ENCODE measurements around the gene GALNT17.
A peak's percentile ranks its signal among the peaks of the same experiment; 100 is the strongest.
"Not testable (repeated sequence)": the region's sequence is repeated elsewhere in the genome, so short reads cannot be mapped to it uniquely, and the experiment has no call there.

The GALNT17 gene

GRCh38 chr7:71696511-71696910, 564.6 kb downstream of the GALNT17 start:
- DNase-seq (ENCODE audit: low spot score): no peak

- no peak for DNase-seq (ENCODE audit: low spot score)
Measured at GRCh38 chr7:71697400-71697799, 565.5 kb downstream of the GALNT17 start.

GRCh38 chr7:71705217-71705616, 573.3 kb downstream of the GALNT17 start:
- DNase-seq (ENCODE audit: low spot score): no peak

DNA sequence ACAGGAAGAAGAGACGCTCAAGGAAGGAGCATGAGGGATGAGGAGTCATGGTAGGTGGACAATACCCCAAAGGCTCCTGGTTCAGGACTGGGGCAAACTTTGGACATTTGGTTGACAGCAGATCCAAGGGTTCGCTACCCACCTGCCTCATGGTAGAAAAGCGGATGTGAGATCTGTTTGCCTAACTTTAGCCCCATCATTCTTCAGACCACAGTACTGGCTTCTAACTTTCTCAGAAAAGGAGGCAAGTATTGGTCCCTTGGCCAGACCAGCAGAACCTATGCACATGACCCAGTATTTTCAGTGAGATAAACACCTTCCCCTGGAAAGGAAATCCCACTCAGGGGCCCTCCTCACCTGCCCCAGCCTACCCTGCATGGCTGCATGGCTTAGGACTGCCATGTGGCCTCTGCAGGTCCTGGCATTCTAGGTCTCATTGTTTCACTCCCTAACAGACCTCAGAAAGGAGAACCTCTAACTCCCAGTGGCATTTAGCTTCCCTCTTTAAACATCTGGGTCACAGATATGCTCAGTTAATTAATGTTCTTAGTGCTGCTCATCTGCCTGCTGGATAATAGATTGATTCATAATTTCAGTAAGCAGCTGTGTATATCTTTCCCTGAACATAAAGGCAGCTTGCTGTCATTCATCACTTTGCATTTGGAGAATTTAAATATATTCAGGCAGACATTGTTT, 574.1 kb downstream of the GALNT17 start:
- no peak for DNase-seq (ENCODE audit: low spot score)

GRCh38 chr7:71706597-71706975, 574.6 kb downstream of the GALNT17 start:
- no peak for DNase-seq (ENCODE audit: low spot score)

DNA sequence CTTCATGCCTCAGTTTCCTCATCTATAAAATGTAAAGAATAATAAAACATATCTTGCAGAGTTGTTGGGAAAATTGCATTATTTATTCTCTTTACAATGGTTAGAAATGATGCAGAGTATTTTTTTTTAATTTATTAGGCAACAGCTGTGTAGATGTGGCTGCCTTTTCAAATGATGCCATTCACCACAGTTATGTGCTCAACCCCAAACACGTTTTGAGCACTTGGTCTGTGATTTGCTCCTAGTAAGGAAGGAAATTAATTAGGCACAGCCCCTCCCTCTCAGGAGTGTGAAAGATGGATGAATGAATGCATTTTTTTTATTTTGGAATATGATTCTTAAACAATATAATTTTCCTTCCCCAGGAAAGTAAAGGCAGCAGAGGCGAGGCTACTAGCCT, 575.1 kb downstream of the GALNT17 start:
- no peak for DNase-seq (ENCODE audit: low spot score)

- DNase-seq (ENCODE audit: low spot score): no peak
Measured at GRCh38 chr7:71708710-71709109, 576.8 kb downstream of the GALNT17 start.

GRCh38 chr7:71710442-71710841, 578.5 kb downstream of the GALNT17 start:
- no peak for DNase-seq (ENCODE audit: low spot score)

DNA sequence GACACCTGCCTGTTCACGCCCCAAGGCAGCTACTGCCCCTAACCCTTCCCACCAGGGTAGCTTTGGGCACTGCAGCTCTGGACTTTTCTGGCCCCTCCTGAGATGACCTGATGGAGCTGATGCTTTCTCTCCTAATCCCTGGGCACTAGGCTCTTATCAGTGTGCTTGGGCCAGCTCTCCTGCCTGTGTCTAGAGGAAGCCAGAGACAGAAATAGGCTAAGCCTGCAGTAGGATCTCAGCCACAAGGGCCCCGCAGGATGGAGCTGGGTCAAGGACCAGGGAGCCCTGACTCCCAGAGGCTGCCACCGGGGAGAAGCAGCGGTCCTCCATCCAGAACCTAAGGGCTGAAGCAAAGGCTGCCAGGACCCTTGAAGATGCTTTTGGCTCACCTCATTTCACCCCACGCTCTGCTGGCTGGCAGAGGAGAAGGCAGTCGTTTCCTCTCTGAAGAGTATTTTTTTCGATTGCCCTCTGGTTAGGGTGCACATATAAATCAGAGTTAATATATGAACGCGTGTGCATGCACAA, 580.8 kb downstream of the GALNT17 start:
- no peak for DNase-seq (ENCODE audit: low spot score)

DNA sequence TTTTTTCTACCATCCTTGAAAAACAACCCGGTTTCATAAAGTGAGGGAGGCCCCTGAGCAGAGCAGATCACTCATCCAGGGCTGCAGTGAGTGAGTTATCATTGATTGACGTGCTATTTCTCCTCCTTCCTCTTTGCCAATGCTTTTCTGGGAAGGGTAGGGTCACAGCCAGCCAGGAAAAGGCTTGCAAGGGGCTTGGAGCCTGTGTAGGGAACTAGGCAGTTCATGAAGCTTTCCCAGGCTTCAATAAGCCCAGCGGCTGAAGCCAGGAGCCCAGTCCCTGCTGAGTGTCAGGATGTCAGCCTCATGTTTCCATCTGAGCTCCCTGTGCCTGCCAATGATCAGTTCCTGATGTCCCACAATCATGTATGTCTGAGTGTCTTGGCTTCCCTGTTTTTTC, 584.7 kb downstream of the GALNT17 start:
- DNase-seq (ENCODE audit: low spot score): no peak

GRCh38 chr7:71718563-71718962, 586.6 kb downstream of the GALNT17 start:
- no peak for DNase-seq (ENCODE audit: low spot score)

GRCh38 chr7:71721742-71722141, 589.8 kb downstream of the GALNT17 start:
- DNase-seq (ENCODE audit: low spot score): no peak

GRCh38 chr7:71723859-71724258, 591.9 kb downstream of the GALNT17 start:
- DNase-seq (ENCODE audit: low spot score): no peak

GRCh38 chr7:71727347-71727746, 595.4 kb downstream of the GALNT17 start:
- DNase-seq (ENCODE audit: low spot score): no peak

GRCh38 chr7:71731740-71732139, 599.8 kb downstream of the GALNT17 start:
- no peak for DNase-seq (ENCODE audit: low spot score)

- DNase-seq (ENCODE audit: low spot score): peak; percentile 68
Measured at GRCh38 chr7:71733107-71733870, 601.3 kb downstream of the GALNT17 start.

DNA sequence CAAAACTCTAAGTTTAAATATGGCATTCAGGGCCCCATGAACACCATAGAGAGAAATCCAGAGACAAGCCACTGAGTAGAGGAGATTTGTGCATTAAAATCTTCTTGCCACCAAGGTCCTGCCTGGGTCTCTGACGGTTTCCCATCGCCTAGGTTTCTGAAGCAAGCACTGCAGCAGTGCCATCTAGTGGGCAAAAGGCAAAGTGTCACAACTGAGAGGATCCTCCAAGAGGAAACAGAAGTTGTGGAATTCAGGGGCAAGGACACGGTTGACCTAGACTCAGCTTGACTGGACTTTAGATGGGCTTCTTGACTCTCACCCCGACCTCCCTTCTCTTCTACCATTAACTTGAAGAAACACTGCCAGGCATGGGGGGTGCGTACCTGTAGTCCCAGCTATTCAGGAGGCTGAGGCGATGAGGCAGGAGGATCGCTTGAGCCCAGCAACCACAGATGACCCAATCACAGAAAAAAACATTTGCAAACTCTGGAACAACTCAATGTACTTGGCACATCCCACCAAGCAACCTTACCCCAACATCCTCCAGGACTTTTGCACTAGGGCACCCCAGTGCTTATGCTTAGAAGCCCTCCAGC, 604.1 kb downstream of the GALNT17 start:
- DNase-seq (ENCODE audit: low spot score): peak; percentile 60

- not testable (repeated sequence) for DNase-seq (ENCODE audit: low spot score)
Measured at GRCh38 chr7:71737931-71738540, 606.1 kb downstream of the GALNT17 start.

- no peak for DNase-seq (ENCODE audit: low spot score)
Measured at GRCh38 chr7:71739520-71740173, 607.7 kb downstream of the GALNT17 start.

GRCh38 chr7:71740174-71740560, 608.2 kb downstream of the GALNT17 start:
- DNase-seq (ENCODE audit: low spot score): no peak

DNA sequence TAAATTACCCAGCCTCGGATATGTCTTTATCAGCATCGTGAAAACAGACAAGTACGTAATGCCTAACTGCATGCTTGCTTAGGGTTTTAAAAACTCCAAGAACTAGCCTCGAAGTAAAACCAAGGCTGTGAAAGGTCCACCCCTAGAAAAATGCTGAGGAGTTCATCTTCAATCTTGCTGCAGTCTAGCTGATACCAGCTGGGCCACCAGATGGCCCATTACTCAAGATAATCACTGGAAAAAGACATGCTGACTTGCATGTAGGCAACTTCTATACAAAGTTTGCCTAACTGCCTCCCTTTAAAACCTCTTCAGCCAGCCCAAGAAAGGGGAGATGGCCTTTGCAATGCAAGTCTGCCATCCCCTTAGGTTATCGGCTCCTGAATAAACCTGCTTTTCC, 614.1 kb downstream of the GALNT17 start:
- DNase-seq (ENCODE audit: low spot score): no peak

GRCh38 chr7:71750290-71750689, 618.3 kb downstream of the GALNT17 start:
- no peak for DNase-seq (ENCODE audit: low spot score)
